HFF-Myc (cell line): Measurements from ENCODE around the gene MED25.

Experiments used
- DNase-seq: peaks from one replicate; pipeline ENCODE4 v3.0.0-alpha.2; 2011; ENCODE audit warnings: low read depth; ENCODE audit errors: extremely low read depth
- H3K4me3 ChIP-seq: replicated peaks from 2 replicates; pipeline ENCODE4 v1.5.1; 2011; ENCODE audit warnings: low read depth, mild to moderate bottlenecking, control low read depth, low read length
- CTCF ChIP-seq: IDR thresholded peaks from 2 replicates; pipeline ENCODE4 v1.5.1; 2012; ENCODE audit warnings: mild to moderate bottlenecking, low read depth, low read length, control low read depth; ENCODE audit errors: missing control alignments

Gene MED25

GRCh38 chr19:49877020-49877878 is 59.2 kb downstream of the MED25 start, which contains the start of the genes AKT1S1 and TBC1D17:
Gene AKT1S1, minus strand, starts transcription at chr19:49877355. Its CDS starts 4,060 bp downstream, at chr19:49873295.
Gene TBC1D17, plus strand, starts transcription at chr19:49877702. Its CDS starts 22 bp downstream, at chr19:49877724.
- peak; percentile 100 for DNase-seq
- H3K4me3 ChIP-seq: peak within 1 kb of the TSS; percentile 91
- TF ChIP-seq CTCF: no peak

GRCh38 chr19:49877879-49878743 is 60.0 kb downstream of the MED25 start:
- peak; percentile 87 for DNase-seq
- TF ChIP-seq CTCF: no peak
- H3K4me3 ChIP-seq: peak overlapping the region; percentile 91

- DNase-seq: no peak
- H3K4me3 ChIP-seq: peak overlapping the region; percentile 91
- TF ChIP-seq CTCF: no peak
These were observed 60.6 kb downstream of the MED25 start for GRCh38 chr19:49878744-49879070.

GRCh38 chr19:49879243-49879963 is 61.3 kb downstream of the MED25 start:
- DNase-seq: no peak

GRCh38 chr19:49880162-49880869 is 62.2 kb downstream of the MED25 start:
- no peak overlapping the region for H3K4me3 ChIP-seq
- no peak for TF ChIP-seq CTCF
- DNase-seq: no peak

More at GRCh38 chr19:49879243-49879963, 61.3 kb downstream of the MED25 start:
- no peak overlapping the region for H3K4me3 ChIP-seq
- no peak for TF ChIP-seq CTCF

- TF ChIP-seq CTCF: no peak
These were observed 63.1 kb downstream of the MED25 start for GRCh38 chr19:49881186-49881585.

More at GRCh38 chr19:49881186-49881585, 63.1 kb downstream of the MED25 start:
- no peak for DNase-seq
- H3K4me3 ChIP-seq: no peak overlapping the region
